Measurements from ENCODE around the gene IL2RA. TPM values are rescaled to one million over a fixed set of nuclear protein-coding genes. Genes with fewer than 3 reads are reported as not detected.
A peak's percentile ranks its signal among the peaks of the same experiment; 100 is the strongest.

Gene IL2RA
- total RNA-seq (2014; rRNA removed; shearing (Covaris generic)) (not detected in 2 replicates), polyA plus RNA-seq (2016; fragmentation: Nextera tagmentation; extraction: Ambion mirVana) (not detected in 2 replicates)
- long read RNA-seq: 0 reads

GRCh38 chr10:6062101-6062771, at the start of gene IL2RA:
Gene IL2RA, minus strand, starts transcription at chr10:6062367. Its CDS starts 216 bp downstream, at chr10:6062151.
- peak; percentile 40; the same call in 1 of the 3 replicates for ATAC-seq
- peak within 1 kb of the TSS; percentile 86; the same call in 1 of the 2 replicates for H2AFZ ChIP-seq

More at GRCh38 chr10:6062101-6062771, at the start of gene IL2RA:
- Histone ChIP-seq H3K27ac (ENCODE audit: low read depth) (no peak within 1 kb of the TSS), H3K9me2 (ENCODE audit: insufficient read depth) (0 out of 2 replicates have a peak, but pooled peaks cover 6% of the 10 kb centered on the region), H3K4me3 (no peak within 1 kb of the TSS), H3K27me3 (ENCODE audit: insufficient read depth) (no peaks in the 10 kb centered on the region), H3K4me1 (ENCODE audit: insufficient read depth) (no peaks in the 10 kb centered on the region), H3K36me3 (ENCODE audit: insufficient read depth) (no peaks in the 10 kb centered on the region), H4K20me1 (replicated peaks; ENCODE audit: insufficient read depth) (no peaks in the 10 kb centered on the region; the same call in 1 of the 2 replicates), H3F3A (replicated peaks; ENCODE audit: low read depth) (no peaks in the 10 kb centered on the region), H3K79me2 (replicated peaks; ENCODE audit: insufficient read depth) (no peaks in the 10 kb centered on the region), H3K4me2 (no peak within 1 kb of the TSS)
- Mint-ChIP-seq H3K27ac (no peak within 1 kb of the TSS), H3K36me3 (ENCODE audit: low read depth) (no peaks in the 10 kb centered on the region), H3K27me3 (ENCODE audit: insufficient read depth, low read depth, poor library complexity) (peaks cover 2% of the 10 kb centered on the region), H3K4me3 (no peak within 1 kb of the TSS), H3K9me3 (peaks cover 3% of the 10 kb centered on the region; the same call in 1 of the 3 replicates), H3K4me1 (no peaks in the 10 kb centered on the region)
- no peak for DNase-seq (ENCODE audit: low spot score)
- TF ChIP-seq CTCF (conservative IDR thresholded peaks at IDR 0.05; ENCODE audit: low read depth in 2 of 2) (no peak), POLR2AphosphoS5 (IDR thresholded peaks at IDR 0.05; ENCODE audit: low read depth) (no peak), ZNF462 (CRISPR knock-in tag; IDR thresholded peaks at IDR 0.05) (no peak), REST (IDR thresholded peaks at IDR 0.05; ENCODE audit: unreplicated experiment) (no peak), STAT1 (IDR thresholded peaks at IDR 0.05; ENCODE audit: unreplicated experiment) (no peak), ZNF331 (CRISPR knock-in tag; IDR thresholded peaks at IDR 0.05; ENCODE audit: low read depth) (no peak), NANOG (IDR thresholded peaks at IDR 0.05; ENCODE audit: borderline replicate concordance) (no peak), EZH2phosphoT487 (IDR thresholded peaks at IDR 0.05; ENCODE audit: unreplicated experiment) (no peak), EZH2 (IDR thresholded peaks at IDR 0.05; ENCODE audit: low read depth, unreplicated experiment) (no peak), ZNF114 (CRISPR knock-in tag; IDR thresholded peaks at IDR 0.05) (no peak), JUNB (IDR thresholded peaks at IDR 0.05; ENCODE audit: unreplicated experiment) (no peak), CREB1 (CRISPR knock-in tag; IDR thresholded peaks at IDR 0.05; ENCODE audit: low read depth) (no peak), ETS1 (IDR thresholded peaks at IDR 0.05) (no peak)

Data from GM23338 (cell line).